RCC 7860 (cell line): ENCODE results near the gene HEPHL1.

ENCODE experiments used
- DNase-seq: peaks from one replicate; pipeline ENCODE4 v3.0.0-alpha.2; 2015; ENCODE audit warnings: low spot score
- FAIRE-seq: peaks from 2 replicates; lab custom pipeline; 2012; peaks lifted over from hg19 to GRCh38; lab: Jason Lieb, UNC

HEPHL1 gene

DNA sequence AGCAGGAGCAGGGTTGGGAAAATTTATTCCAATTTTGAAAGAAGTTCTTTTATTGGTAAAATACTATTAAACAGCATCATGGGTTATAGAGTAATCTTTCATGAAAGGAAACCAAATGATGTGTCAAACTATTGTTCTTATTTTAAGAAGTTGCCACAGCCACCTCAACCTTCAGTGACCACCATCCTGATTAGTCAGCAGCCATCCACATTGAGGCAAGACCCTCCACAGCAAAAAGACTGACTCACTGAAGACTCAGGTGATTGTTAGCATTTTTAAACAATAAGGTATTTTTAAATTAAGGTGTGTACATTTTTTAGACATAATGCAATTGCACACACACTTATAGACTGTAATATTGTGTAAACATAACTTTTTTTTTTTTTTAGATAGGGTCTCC is 3.7 kb upstream of the HEPHL1 start:
- FAIRE-seq: no peak
- no peak for DNase-seq

GRCh38 chr11:94018721-94019120 is 2.4 kb upstream of the HEPHL1 start:
- FAIRE-seq: no peak
- DNase-seq: no peak

DNA sequence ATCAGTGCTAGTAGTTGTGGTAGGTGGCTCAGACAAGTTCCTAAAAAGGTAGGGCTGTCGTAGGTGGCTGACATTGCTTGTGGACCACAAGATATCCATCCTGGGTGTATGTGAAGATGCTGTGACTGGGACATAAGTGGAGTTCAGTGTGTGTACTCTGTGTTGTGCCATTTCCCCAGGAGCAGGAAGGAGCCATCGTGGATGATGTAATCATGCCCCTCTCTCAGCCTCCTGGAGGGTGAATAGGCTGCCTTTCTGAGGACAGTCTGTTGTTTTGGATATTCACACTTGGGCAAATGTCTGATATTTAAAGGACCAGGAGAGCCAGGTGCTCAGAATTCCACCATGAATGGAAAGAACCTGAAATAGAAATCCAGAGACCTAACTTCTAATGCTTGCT is 2.7 kb downstream of the HEPHL1 start:
- DNase-seq (no peak), FAIRE-seq (no peak)

- FAIRE-seq (no peak), DNase-seq (no peak)
Measured at GRCh38 chr11:94024547-94024946, 3.4 kb downstream of the HEPHL1 start.

DNA sequence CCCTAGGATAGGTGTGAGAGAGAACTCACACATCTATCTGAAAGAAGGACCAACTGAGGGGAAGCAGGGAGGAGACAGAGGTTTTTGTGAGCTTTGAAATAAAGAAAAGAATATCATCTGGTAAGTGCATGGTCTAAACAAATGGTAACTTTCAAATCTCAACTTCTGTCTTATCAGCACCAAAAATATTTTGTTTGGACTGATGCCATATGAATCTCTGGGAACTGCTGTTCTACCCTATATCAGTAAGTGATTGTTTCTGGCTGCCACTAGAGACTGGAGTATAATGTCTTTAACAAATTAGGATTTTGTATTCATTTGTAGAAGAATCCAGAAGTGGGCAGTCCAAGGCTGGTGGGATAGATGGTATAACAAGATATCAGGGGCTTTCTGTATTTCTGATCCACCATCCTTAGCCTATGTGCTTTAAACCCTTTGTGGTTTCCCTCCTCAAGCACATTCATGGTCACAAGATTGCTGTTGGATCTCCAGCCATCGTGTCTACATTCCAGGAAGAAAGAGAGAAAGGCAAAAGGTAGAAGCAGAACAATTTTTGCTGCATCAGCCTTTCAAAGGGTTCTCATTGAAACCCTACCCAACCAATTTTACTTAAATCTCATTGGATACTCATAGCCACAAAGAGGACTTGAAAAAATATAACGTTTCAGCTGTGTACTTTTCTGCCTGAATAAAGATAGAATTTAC is 4.7 kb downstream of the HEPHL1 start:
- FAIRE-seq: no peak
- DNase-seq: no peak

GRCh38 chr11:94027210-94027609 is 6.1 kb downstream of the HEPHL1 start:
- no peak for DNase-seq
- no peak for FAIRE-seq

DNA sequence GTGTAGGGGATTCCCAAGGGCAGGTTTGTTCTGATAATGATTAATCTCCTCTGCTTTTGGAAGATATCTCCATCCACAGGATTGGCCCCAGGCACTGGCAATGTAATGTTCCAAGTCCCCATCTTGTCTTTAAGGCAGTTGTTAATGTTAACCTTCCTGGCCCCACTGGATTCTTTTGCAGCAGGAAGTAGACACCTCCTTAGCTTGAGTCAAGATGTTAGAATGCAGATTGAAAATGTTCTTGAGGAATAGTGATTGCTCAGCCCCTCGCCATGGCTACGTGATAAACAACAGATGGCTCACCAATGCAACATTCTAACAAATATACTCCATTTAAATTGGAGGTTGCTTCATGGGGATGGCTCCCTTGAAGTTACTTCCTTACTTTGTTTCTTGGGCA is 7.3 kb downstream of the HEPHL1 start:
- FAIRE-seq: no peak
- DNase-seq: no peak

GRCh38 chr11:94030059-94030458 is 8.9 kb downstream of the HEPHL1 start:
- FAIRE-seq: no peak
- no peak for DNase-seq

DNA sequence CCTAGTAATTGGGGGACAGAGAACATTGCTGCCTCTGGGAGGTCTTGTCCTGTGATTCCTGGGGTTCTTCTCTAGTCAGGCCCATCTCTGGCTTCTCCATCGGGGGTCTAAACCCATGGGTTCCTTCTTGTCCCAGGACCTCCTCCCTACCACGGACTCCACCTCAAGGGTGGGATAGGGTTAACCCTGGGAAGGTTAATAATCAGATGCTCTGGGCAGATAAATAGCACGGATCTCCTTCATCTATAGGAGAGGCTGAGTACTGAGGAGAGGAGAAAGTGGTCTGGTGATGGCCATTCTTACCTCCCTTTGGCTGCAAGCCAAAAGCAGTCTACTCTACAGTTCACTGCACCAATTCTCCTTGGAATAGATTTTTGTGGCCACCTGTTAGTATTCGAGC is 10.5 kb downstream of the HEPHL1 start:
- DNase-seq: no peak
- no peak for FAIRE-seq

- FAIRE-seq (no peak), DNase-seq (no peak)
Measured at GRCh38 chr11:94032066-94032465, 10.9 kb downstream of the HEPHL1 start.

DNA sequence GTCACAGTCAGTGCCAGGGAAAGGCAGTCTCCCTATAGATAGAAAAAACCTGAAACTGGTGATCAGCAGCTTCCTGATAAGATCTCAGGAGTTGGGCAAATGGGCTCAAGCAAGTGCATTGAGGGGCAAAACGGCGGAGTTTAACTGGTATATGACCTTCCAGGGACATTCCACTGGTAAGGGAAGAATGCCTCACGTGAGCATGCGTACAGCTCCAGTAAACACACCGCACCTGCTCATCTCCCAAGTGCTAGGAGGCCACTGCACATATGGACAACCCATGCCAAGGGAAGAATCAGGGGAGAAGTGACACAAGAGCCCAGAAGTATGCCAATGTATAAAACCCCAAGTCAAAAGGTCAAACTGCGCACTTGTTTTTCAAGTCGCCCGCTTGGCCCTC is 11.6 kb downstream of the HEPHL1 start:
- DNase-seq (no peak), FAIRE-seq (no peak)

GRCh38 chr11:94034207-94034606 is 13.1 kb downstream of the HEPHL1 start:
- DNase-seq (no peak), FAIRE-seq (no peak)

DNA sequence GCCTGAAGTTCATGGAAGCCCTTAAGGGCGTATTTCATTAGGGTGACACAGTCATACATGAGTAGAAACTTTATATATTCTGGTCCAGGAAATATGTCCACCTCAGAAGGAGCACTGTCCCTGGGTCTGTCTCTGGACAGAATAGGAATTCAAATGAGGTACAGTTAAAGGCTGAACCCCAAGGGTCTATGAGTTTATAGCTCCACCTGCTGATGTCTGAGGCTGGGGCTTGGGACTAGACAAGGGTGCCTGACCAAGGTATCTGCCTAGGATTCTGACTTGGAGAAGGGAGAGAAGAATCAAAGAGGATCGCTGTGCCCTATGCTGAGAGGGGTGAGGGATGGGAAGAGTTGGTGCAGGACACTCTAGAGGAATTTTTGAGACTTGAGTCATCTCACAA is 14.9 kb downstream of the HEPHL1 start:
- DNase-seq: no peak
- no peak for FAIRE-seq

- FAIRE-seq (no peak), DNase-seq (no peak)
Measured at GRCh38 chr11:94043241-94043640, 22.1 kb downstream of the HEPHL1 start.

GRCh38 chr11:94046796-94047195 is 25.6 kb downstream of the HEPHL1 start:
- DNase-seq (no peak), FAIRE-seq (no peak)

GRCh38 chr11:94048032-94048709 is 27.0 kb downstream of the HEPHL1 start:
- FAIRE-seq (no peak), DNase-seq (no peak)

DNA sequence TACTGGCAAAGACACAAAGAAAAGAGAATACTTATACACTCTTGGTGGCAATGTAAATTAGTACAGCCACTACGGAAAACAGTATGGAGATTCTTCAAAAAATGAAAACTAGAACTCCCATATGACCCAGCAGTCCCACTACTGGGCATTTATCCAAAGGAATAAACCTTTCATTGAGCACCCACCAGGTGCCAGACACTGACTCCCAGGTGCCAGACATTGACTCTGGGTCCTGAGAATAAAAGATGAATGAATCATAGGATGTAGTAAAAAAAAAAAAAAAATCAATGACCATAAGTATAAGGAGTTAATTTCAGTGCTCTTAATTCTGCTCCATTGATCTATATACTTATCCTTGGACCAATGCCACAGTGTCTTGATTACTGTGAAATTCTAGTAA is 28.2 kb downstream of the HEPHL1 start:
- DNase-seq (no peak), FAIRE-seq (no peak)

DNA sequence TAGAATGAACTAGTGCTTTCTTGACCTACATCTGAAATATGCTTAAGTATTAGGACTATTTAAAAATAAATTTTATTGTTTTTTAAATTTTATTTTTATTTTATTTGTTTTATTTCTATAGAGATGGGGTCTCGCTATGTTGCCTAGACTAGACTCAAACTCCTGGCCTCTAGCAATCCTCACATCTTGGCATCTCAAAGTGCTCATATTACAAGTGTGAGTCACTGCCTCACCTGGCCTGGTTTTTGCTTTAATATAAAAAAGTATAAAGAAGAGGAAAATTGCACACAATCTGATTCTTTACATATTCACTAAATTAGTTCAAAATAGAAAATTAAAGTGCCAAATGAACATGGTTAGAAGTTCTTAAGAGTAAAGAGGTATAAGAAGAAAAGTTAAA is 37.5 kb downstream of the HEPHL1 start:
- FAIRE-seq (no peak), DNase-seq (no peak)

GRCh38 chr11:94059065-94059464 is 37.9 kb downstream of the HEPHL1 start:
- no peak for DNase-seq
- no peak for FAIRE-seq

GRCh38 chr11:94060401-94060800 is 39.2 kb downstream of the HEPHL1 start:
- DNase-seq (no peak), FAIRE-seq (no peak)

GRCh38 chr11:94062360-94062759 is 41.2 kb downstream of the HEPHL1 start:
- FAIRE-seq: no peak
- DNase-seq: no peak

GRCh38 chr11:94066901-94067429 is 45.8 kb downstream of the HEPHL1 start:
- FAIRE-seq (no peak), DNase-seq (no peak)

DNA sequence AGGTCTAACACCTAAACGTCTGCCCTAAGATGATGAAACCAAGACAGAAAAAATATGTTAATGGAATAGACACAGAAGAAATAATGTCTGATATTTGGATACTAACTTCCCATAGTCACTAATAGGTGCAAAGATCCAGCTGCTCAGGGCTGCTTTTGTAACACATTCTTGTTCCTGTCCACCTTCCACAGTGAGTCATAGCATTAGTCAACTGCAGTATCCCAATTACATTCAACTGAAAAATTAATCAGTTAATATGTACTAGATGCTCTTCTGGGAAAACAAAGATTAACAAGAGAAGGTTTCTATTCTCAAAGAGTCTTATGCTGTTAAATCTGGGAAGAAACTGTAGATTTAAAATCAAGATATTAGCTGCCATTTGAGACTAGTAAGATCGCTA is 47.6 kb downstream of the HEPHL1 start:
- DNase-seq: no peak
- no peak for FAIRE-seq
